Measurements from ENCODE around the gene SLC25A34.

SLC25A34 gene

DNA sequence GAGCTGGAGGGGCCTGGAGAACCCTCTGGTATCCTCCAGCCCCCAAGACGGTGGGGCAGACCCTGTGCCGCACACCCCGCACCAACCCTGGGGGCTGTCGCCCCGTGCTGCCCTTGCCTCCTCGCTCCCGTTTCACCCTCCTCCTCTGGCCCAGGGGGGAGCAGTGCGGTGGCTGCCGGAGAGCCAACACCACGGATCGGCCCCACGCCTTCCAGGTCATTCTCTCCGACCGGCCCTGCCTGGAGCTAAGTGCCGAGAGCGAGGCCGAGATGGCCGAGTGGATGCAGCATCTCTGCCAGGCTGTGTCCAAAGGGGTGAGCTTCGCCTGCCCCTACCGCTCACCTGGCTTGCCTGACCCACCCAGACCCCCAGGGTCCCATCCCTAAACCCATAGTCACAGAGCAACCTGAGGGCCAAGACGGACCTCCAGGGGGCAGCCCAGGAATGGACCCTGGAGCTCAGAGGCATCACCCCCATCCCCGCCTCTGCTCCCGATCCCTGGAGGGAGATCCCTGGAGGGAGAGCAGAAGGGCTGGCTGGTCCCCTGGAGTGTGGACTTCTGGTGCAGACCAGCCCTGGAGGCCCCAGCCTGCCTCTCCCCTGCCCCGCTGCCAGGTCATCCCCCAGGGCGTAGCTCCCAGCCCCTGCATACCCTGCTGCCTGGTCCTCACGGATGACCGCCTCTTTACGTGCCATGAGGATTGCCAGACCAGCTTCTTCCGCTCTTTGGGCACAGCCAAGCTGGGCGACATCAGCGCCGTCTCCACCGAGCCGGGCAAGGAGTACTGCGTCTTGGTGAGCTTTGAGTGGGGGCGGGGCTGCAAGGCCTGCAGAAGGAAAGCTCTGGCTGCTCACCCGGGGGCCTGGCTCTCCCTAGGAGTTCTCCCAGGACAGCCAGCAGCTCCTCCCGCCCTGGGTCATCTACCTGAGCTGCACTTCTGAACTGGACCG lies 4.0 kb upstream of the SLC25A34 start:
- CTCF ChIA-PET: interaction anchor here (0.6 to 2.9 kb wide), 3 partner anchors 9 to 358 kb away, joined by 3 to 12 read pairs (median 3); no protein-coding TSS in a partner anchor
- POLR2A ChIA-PET (ENCODE audit: low non-redundant PET): interaction anchor here (0.5 kb wide), 1 partner anchor 30 kb away, joined by 3 read pairs; no protein-coding TSS in a partner anchor

DNA sequence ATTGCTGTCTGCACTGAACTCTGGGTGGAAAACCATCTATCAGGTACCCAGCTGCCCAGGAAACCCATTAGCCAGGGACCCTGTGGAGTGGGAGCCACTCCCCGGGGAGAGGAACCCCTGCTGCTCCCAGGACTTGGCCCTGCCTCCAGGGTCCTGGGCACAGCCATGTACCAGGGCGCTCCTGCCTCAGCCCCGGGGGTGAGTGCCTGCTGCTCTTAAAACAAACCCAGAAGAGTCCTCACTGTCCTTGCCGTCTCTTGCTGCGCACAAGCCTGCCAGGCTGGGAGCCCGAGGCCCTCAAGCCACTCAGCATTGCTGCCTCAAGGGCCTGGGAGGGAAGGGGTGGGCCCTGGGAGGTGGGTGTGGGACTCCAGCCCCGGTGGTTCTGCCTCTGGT lies 3.4 kb upstream of the SLC25A34 start:
- CTCF ChIA-PET: interaction anchor here (0.7 to 2.9 kb wide), 2 partner anchors 9 to 11 kb away, joined by 3 to 12 read pairs; no protein-coding TSS in a partner anchor
- H3K27ac ChIP-seq: peak overlapping the region; percentile 84
- TF ChIP-seq, protein P1, sequence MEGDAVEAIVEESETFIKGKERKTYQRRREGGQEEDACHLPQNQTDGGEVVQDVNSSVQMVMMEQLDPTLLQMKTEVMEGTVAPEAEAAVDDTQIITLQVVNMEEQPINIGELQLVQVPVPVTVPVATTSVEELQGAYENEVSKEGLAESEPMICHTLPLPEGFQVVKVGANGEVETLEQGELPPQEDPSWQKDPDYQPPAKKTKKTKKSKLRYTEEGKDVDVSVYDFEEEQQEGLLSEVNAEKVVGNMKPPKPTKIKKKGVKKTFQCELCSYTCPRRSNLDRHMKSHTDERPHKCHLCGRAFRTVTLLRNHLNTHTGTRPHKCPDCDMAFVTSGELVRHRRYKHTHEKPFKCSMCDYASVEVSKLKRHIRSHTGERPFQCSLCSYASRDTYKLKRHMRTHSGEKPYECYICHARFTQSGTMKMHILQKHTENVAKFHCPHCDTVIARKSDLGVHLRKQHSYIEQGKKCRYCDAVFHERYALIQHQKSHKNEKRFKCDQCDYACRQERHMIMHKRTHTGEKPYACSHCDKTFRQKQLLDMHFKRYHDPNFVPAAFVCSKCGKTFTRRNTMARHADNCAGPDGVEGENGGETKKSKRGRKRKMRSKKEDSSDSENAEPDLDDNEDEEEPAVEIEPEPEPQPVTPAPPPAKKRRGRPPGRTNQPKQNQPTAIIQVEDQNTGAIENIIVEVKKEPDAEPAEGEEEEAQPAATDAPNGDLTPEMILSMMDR (conservative IDR thresholded peaks at IDR 0.05; ENCODE audit: low read depth): no peak

More for the DNA sequence above, 4.0 kb upstream of the SLC25A34 start:
- no peak for DNase-seq (ENCODE audit: low spot score)
- TF ChIP-seq, protein P1 (conservative IDR thresholded peaks at IDR 0.05; ENCODE audit: low read depth): no peak
- peak overlapping the region; percentile 84 for H3K27ac ChIP-seq

GRCh38 chr1:15733218-15733725 lies 2.8 kb upstream of the SLC25A34 start:
- peak overlapping the region; percentile 84 for H3K27ac ChIP-seq
- CTCF ChIA-PET: interaction anchor here (2.9 kb wide), 1 partner anchor 8 kb away, joined by 12 read pairs; no protein-coding TSS in a partner anchor

More for the DNA sequence above, 3.4 kb upstream of the SLC25A34 start:
- POLR2A ChIA-PET (ENCODE audit: low non-redundant PET): interaction anchor here (0.5 kb wide), 1 partner anchor 30 kb away, joined by 3 read pairs; no protein-coding TSS in a partner anchor
- DNase-seq (ENCODE audit: low spot score): no peak

GRCh38 chr1:15733726-15734226 lies 2.3 kb upstream of the SLC25A34 start:
- TF ChIP-seq, protein P1 (conservative IDR thresholded peaks at IDR 0.05; ENCODE audit: low read depth): no peak
- POLR2A ChIA-PET (ENCODE audit: low non-redundant PET): no interaction called here
- no peak for DNase-seq (ENCODE audit: low spot score)
- CTCF ChIA-PET: no interaction called here
- peak overlapping the region; percentile 84 for H3K27ac ChIP-seq

More at GRCh38 chr1:15733218-15733725, 2.8 kb upstream of the SLC25A34 start:
- TF ChIP-seq, protein P1 (conservative IDR thresholded peaks at IDR 0.05; ENCODE audit: low read depth): no peak
- POLR2A ChIA-PET (ENCODE audit: low non-redundant PET): no interaction called here
- DNase-seq (ENCODE audit: low spot score): no peak

GRCh38 chr1:15734296-15734695 lies 1.8 kb upstream of the SLC25A34 start:
- TF ChIP-seq, protein P1 (conservative IDR thresholded peaks at IDR 0.05; ENCODE audit: low read depth): no peak
- POLR2A ChIA-PET (ENCODE audit: low non-redundant PET): interaction anchor here (0.5 kb wide), 1 partner anchor 26 kb away, joined by 3 read pairs; no protein-coding TSS in a partner anchor
- H3K27ac ChIP-seq: peak overlapping the region; percentile 84
- CTCF ChIA-PET: interaction anchor here (0.6 kb wide), 2 partner anchors 87 to 299 kb away, joined by 3 read pairs; no protein-coding TSS in a partner anchor
- no peak for DNase-seq (ENCODE audit: low spot score)

DNA sequence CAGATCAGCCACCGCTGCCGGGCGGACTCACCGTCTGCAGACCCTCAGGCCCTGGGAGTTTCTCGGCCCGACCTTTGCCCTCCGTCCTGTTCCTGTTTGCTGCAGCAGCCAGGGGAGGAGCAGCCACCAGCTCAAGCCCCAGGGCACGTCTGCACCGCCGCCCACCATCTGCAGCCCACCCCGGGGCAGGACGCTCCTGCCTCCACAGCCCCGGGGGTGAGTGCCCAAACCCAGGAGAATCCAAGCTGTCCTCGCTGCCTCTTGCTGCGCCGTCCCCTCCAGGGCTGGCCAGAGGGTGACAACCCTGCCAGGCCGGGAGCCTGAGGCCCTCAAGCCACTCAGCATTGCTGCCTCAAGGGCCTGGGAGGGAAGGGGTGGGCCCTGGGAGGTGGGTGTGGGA lies 1.2 kb upstream of the SLC25A34 start:
- TF ChIP-seq, protein P1 (conservative IDR thresholded peaks at IDR 0.05; ENCODE audit: low read depth): no peak
- peak overlapping the region; percentile 84 for H3K27ac ChIP-seq
- CTCF ChIA-PET: interaction anchor here (0.6 kb wide), 2 partner anchors 88 to 299 kb away, joined by 3 read pairs; no protein-coding TSS in a partner anchor
- POLR2A ChIA-PET (ENCODE audit: low non-redundant PET): no interaction called here
- DNase-seq (ENCODE audit: low spot score): no peak
